LNCAP (cell line): ENCODE results near the gene SLC2A6.

Experiments used
- CTCF ChIP-seq: fragments of 450-650 bp; IDR thresholded peaks from 2 replicates; pipeline ENCODE4 v1.5.1; 2017; ENCODE audit warnings: mild to moderate bottlenecking

Gene SLC2A6

GRCh38 chr9:133508046-133508445 lies 29.1 kb upstream of the SLC2A6 start:
- TF ChIP-seq CTCF = no peak

- no peak for TF ChIP-seq CTCF
These were observed 28.5 kb upstream of the SLC2A6 start for GRCh38 chr9:133507246-133507965.

- TF ChIP-seq CTCF = no peak
These were observed 27.7 kb upstream of the SLC2A6 start for GRCh38 chr9:133506653-133507038.

GRCh38 chr9:133505901-133506652 lies 27.2 kb upstream of the SLC2A6 start:
- TF ChIP-seq CTCF = no peak

GRCh38 chr9:133505186-133505830 lies 26.4 kb upstream of the SLC2A6 start:
- no peak for TF ChIP-seq CTCF

GRCh38 chr9:133502112-133502511 lies 23.2 kb upstream of the SLC2A6 start:
- no peak for TF ChIP-seq CTCF

GRCh38 chr9:133499892-133500270 lies 21.0 kb upstream of the SLC2A6 start:
- TF ChIP-seq CTCF = no peak
